K562 (cell line): ENCODE results near the gene PARP11. TPM values are rescaled to one million over a fixed set of nuclear protein-coding genes. Genes with fewer than 3 reads are reported as not detected.

Source experiments
- ATAC-seq: fragments of 200-7000 bp; cut with Tn5 transposase; 3 replicates; pipeline ENCODE4 v1.9.1; 2020; ENCODE audit warnings: moderate library complexity
- BruUV-seq: library from RNA; stranded (reverse); fragments of 400-500 nt; replicated peaks from 2 replicates; lab custom pipeline; 2021; lab: Mats Ljungman, UMichigan
- CTCF ChIA-PET: fragments of 300-600 bp; formaldehyde crosslinking; extraction: SDS; loops from one replicate; lab custom pipeline; 2021; ENCODE audit warnings: low intra/inter-chr PET ratio; lab: Yijun Ruan, JAX
- POLR2A ChIA-PET: fragments of 300-600, 350-650 bp; sonication (Branson Sonifier 250); formaldehyde crosslinking; extraction: SDS; loops from one replicate; lab custom pipeline; 2021; ENCODE audit warnings: antibody characterized with exemption, inconsistent platforms; lab: Yijun Ruan, JAX
- DNase-seq, 4 experiments: peaks; one replicate each; pipeline versions ENCODE4 v3.0.0 to v3.0.0-alpha.2; 2011 to 2018; ENCODE audit warnings: low spot score in 3 of 4, mixed read lengths in 3 of 4; ENCODE audit errors: extremely low read depth in 1 of 4
- FAIRE-seq: peaks from 2 replicates; lab custom pipeline; 2011; peaks lifted over from hg19 to GRCh38; lab: Jason Lieb, UNC
- H2AFZ ChIP-seq: 2 replicates; pipeline ENCODE4 v1.6.0; 2011; ENCODE audit warnings: low read depth, low read length, control low read depth, inconsistent platforms
- H3K27ac ChIP-seq: fragments of 200-600 bp; 3 replicates; pipeline ENCODE4 v1.8.0; 2011; ENCODE audit warnings: low read depth, mild to moderate bottlenecking, control low read depth, inconsistent platforms, low read length, moderate library complexity, mixed read lengths; ENCODE audit errors: extremely low read depth
- H3K27me3 ChIP-seq, 2 experiments: fragments of 300-600 bp in 1 of 2; 2 replicates in 1 of 2; 3 replicates in 1 of 2; pipeline versions ENCODE4 v1.6.0 to v1.8.0; 2011; ENCODE audit warnings: inconsistent platforms in 2 of 2, low read length in 2 of 2, mild to moderate bottlenecking in 1 of 2, mixed read lengths in 1 of 2, moderate library complexity in 1 of 2; ENCODE audit not compliant: control insufficient read depth in 2 of 2, insufficient read depth in 2 of 2
- H3K36me3 ChIP-seq: fragments of 300-600 bp; 3 replicates; pipeline ENCODE4 v1.8.0; 2011; ENCODE audit warnings: mild to moderate bottlenecking, low read length, inconsistent platforms; ENCODE audit not compliant: control insufficient read depth, insufficient read depth
- H3K4me1 ChIP-seq, 2 experiments: fragments of 200-600 bp in 1 of 2; replicated peaks in 1 of 2; 2 replicates in 1 of 2; 3 replicates in 1 of 2; pipeline versions ENCODE4 v1.5.1 to v1.8.0; 2011; ENCODE audit warnings: inconsistent platforms in 2 of 2, low read length in 2 of 2, mild to moderate bottlenecking in 1 of 2, mixed read lengths in 1 of 2, moderate library complexity in 1 of 2; ENCODE audit not compliant: control insufficient read depth in 2 of 2, insufficient read depth in 2 of 2
- H3K4me2 ChIP-seq: 2 replicates; pipeline ENCODE4 v1.6.1; 2011; ENCODE audit warnings: low read length, control low read depth, inconsistent platforms, mixed read lengths; ENCODE audit not compliant: insufficient read depth
- H3K4me3 ChIP-seq: fragments of 200-600 bp; sonication (generic), shearing (Covaris generic); 2 replicates; pipeline ENCODE4 v1.5.1; 2016; ENCODE audit warnings: control low read depth, inconsistent platforms
- H3K79me2 ChIP-seq: fragments of 200-600 bp; 3 replicates; pipeline ENCODE4 v1.8.0; 2011; ENCODE audit warnings: low read length, inconsistent platforms; ENCODE audit not compliant: control insufficient read depth, insufficient read depth
- H3K9ac ChIP-seq, 2 experiments: 2 replicates each; pipeline versions ENCODE4 v1.6.0 to v1.6.1; 2011; ENCODE audit warnings: low read depth in 2 of 2, low read length in 2 of 2, control low read depth in 1 of 2, inconsistent platforms in 1 of 2, mild to moderate bottlenecking in 1 of 2, mixed read lengths in 1 of 2; ENCODE audit not compliant: insufficient read depth in 1 of 2
- H3K9me1 ChIP-seq: one replicate; pipeline ENCODE4 v1.6.0; 2011; ENCODE audit warnings: inconsistent platforms, mild to moderate bottlenecking, low read length, moderate library complexity; ENCODE audit not compliant: control insufficient read depth, insufficient read depth
- H3K9me3 ChIP-seq: replicated peaks from 2 replicates; pipeline ENCODE4 v1.5.1; 2011; ENCODE audit warnings: low read depth, low read length, inconsistent platforms; ENCODE audit not compliant: control insufficient read depth, insufficient read depth
- H4K20me1 ChIP-seq: replicated peaks from 2 replicates; pipeline ENCODE4 v1.6.1; 2011; ENCODE audit warnings: low read length, inconsistent platforms, mixed read lengths; ENCODE audit not compliant: control insufficient read depth, insufficient read depth
- DLX4 ChIP-seq: fragments of 250-450 bp; sonication (Bioruptor Pico); IDR thresholded peaks from 2 replicates; pipeline ENCODE4 v1.6.1; 2021; ENCODE audit warnings: mild to moderate bottlenecking
- FOXM1 ChIP-seq, 2 experiments: fragments of 450-650 bp in 1 of 2; sonication (generic) in 1 of 2; formaldehyde crosslinking in 1 of 2; IDR thresholded peaks; 2 replicates each; pipeline versions ENCODE4 v1.6.1 to v1.9.0; 2017 to 2022; ENCODE audit warnings: low read depth in 2 of 2, mild to moderate bottlenecking in 2 of 2, missing genetic modification reagents in 1 of 2, moderate library complexity in 1 of 2
- GATAD2A ChIP-seq: fragments of 450-650 bp; IDR thresholded peaks from 2 replicates; pipeline ENCODE4 v1.6.1; 2017
- HMGN3 ChIP-seq: IDR thresholded peaks from 2 replicates; pipeline ENCODE4 v1.6.1; 2011; ENCODE audit warnings: borderline replicate concordance, low read depth, mild to moderate bottlenecking, mixed read lengths, low read length; ENCODE audit not compliant: insufficient read length; ENCODE audit errors: extremely low read depth
- KLF13 ChIP-seq: fragments of 450-650 bp; IDR thresholded peaks from 2 replicates; pipeline ENCODE4 v1.6.1; 2016; ENCODE audit warnings: missing genetic modification characterization, low read depth, mild to moderate bottlenecking, missing compliant biosample characterization, moderate library complexity, borderline replicate concordance
- NFE2L1 ChIP-seq: fragments of 450-650 bp; IDR thresholded peaks from 2 replicates; pipeline ENCODE4 v1.6.1; 2016; ENCODE audit warnings: missing genetic modification characterization, low read depth, mild to moderate bottlenecking, missing compliant biosample characterization, moderate library complexity, borderline replicate concordance
- NR2C2 ChIP-seq, 2 experiments: fragments of 200-800 bp in 1 of 2; sonication (Bioruptor generic) in 1 of 2; sonication (generic) in 1 of 2; formaldehyde crosslinking in 1 of 2; IDR thresholded peaks; 2 replicates each; pipeline versions ENCODE4 v1.6.1 to v1.8.0; 2016 to 2022; ENCODE audit warnings: mild to moderate bottlenecking in 1 of 2, missing compliant biosample characterization in 1 of 2, missing genetic modification characterization in 1 of 2, missing genetic modification reagents in 1 of 2
- SMAD3 ChIP-seq: fragments of 450-650 bp; formaldehyde crosslinking; conservative IDR thresholded peaks from 2 replicates; pipeline ENCODE4 v1.4.0; 2020; ENCODE audit warnings: mild to moderate bottlenecking
- THAP12 ChIP-seq: fragments of 250-450 bp; sonication (Bioruptor Pico); IDR thresholded peaks from 2 replicates; pipeline ENCODE4 v1.9.0; 2021; ENCODE audit warnings: mild to moderate bottlenecking, inconsistent platforms
- ZKSCAN3 ChIP-seq: fragments of 250-450 bp; sonication (Bioruptor Pico); IDR thresholded peaks from 2 replicates; pipeline ENCODE4 v1.4.0; 2020
- ZNF324 ChIP-seq: fragments of 250-450 bp; sonication (Bioruptor Pico); IDR thresholded peaks from 2 replicates; pipeline ENCODE4 v1.4.0; 2020; ENCODE audit warnings: mild to moderate bottlenecking
- ZSCAN32 ChIP-seq: fragments of 450-650 bp; formaldehyde crosslinking; IDR thresholded peaks from 2 replicates; pipeline ENCODE4 v1.4.0; 2020; ENCODE audit warnings: mild to moderate bottlenecking, moderate library complexity
- WGBS: fragments of 100-300 bp; shearing (Covaris generic); methylation state at CpG from one replicate; pipeline ENCODE4 v1.1.6; 2016; ENCODE audit warnings: low coverage, mixed read lengths; ENCODE audit not compliant: insufficient coverage; ENCODE audit errors: missing lambda C conversion rate; 5-methylcytosine and 5-hydroxymethylcytosine counted together
- in situ Hi-C: fragments of 300-500 bp; cut with MboI; formaldehyde crosslinking; loops from 4 replicates; pipeline ENCODE4 v1.15.0; 2018; ENCODE audit warnings: inconsistent platforms, mixed read lengths
- intact Hi-C: fragments of 100-400 bp; cut with micrococcal nuclease; formaldehyde crosslinking; loops from 2 replicates; pipeline ENCODE4 v1.14.2; 2022
- polyA plus RNA-seq, 8 experiments: library from polyadenylated mRNA; depleted of rRNA in 4 of 8; stranded (reverse) in 5 of 8; unstranded in 3 of 8; fragments of >200 nt; fragmentation: Nextera tagmentation in 2 of 8; fragmentation: Illumina TruSeq in 1 of 8; extraction: Ambion mirVana in 2 of 8; extraction: Trizol in 1 of 8; gene quantifications; 2 replicates each; pipeline versions ENCODE4 v1.2.1 to v1.2.3, GENCODE V29; 2011 to 2014; ENCODE audit warnings: inconsistent platforms in 1 of 8, missing spikeins in 1 of 8
- total RNA-seq, 7 experiments: library from RNA; depleted of rRNA in 6 of 7; stranded (reverse); fragments of >200 nt in 6 of 7; fragmentation: Illumina TruSeq in 2 of 7; extraction: Trizol in 2 of 7; gene quantifications; 2 replicates each; pipeline versions ENCODE4 v1.2.1 to v1.2.3, GENCODE V29; 2011 to 2021; ENCODE audit warnings: low replicate concordance in 1 of 7
- TF ChIP-seq, protein P1 (sequence below): fragments of 450-650 bp; IDR thresholded peaks from 2 replicates; pipeline ENCODE4 v1.6.1; 2018; ENCODE audit warnings: mild to moderate bottlenecking, low read depth; ENCODE audit not compliant: partially characterized antibody

The PARP11 gene
- total and polyA plus RNA-seq, 9 of the 15 experiments (the other 6 are each of a cell fraction or from before 2014, with no cell fraction given), result 0.40 to 2.5 (median 1.4) TPM

DNA sequence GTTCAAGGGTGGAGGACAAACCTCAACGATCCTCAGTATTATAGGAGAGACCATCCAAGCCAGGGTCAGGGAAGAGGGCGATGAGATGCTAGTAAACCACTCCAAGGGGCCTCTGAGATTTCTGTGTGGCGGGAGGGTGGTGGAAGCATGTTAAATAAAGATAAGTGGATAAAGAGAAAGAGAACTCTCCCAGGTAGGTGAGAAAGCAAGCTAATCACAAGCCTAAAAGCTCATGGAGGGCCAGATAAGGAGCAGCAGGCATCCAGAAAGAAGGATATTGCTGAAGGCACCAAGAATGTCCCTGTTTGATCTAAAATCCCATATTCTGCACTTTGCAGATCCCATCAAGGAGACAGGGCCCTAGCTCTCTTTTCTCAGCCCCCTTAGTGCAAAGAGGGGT is 48.3 kb upstream of the PARP11 start (continued):
- no peak for TF ChIP-seq NFE2L1
- TF ChIP-seq NR2C2 (CRISPR knock-in tag; IDR thresholded peaks at IDR 0.05), result no peak
- no peak for TF ChIP-seq NR2C2 (tag; IDR thresholded peaks at IDR 0.05)
- no peak for TF ChIP-seq ZKSCAN3

DNA sequence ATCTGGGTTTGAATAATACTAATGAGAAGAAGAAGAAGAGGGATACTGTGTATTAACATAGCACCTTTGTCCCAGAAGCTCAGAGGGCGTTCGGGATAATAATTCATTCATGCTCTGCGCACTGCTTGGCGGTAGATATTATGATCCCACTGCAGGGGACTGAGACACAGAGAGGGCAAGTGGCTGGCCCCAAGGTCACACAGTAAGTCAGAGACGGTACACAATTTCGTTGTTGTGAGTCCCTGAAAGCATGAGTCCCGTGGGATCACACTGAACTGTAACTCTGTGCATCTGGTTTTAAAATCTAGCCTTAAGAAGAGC is 47.9 kb upstream of the PARP11 start:
- Histone ChIP-seq H3K4me1 (no peaks in the 10 kb centered on the region), H3K4me2 (no peak overlapping the region), H2AFZ (no peak overlapping the region), H3K4me3 (no peak overlapping the region), H3K9ac (no peak overlapping the region), H3K9me1 (no peaks in the 10 kb centered on the region), H3K27me3 (peaks cover 0 to 11% of the 10 kb centered on the region in 2 experiments; a peak in 1 of 5 replicates), H4K20me1 (no peaks in the 10 kb centered on the region), H3K27ac (no peak overlapping the region), H3K79me2 (no peaks in the 10 kb centered on the region), H3K9me3 (no peaks in the 10 kb centered on the region), H3K36me3 (no peaks in the 10 kb centered on the region)
- no peak for DNase-seq
- ChIA-PET CTCF (no interaction called here), POLR2A (no interaction called here)
- BruUV-seq, result no TSS peak
- no peak for FAIRE-seq
- TF ChIP-seq SMAD3 (no peak), ZNF324 (CRISPR knock-in tag) (no peak), DLX4 (CRISPR knock-in tag) (no peak), FOXM1 (IDR thresholded peaks at IDR 0.05; ENCODE audit: low read depth) (no peak), FOXM1 (CRISPR knock-in tag; IDR thresholded peaks at IDR 0.05; ENCODE audit: low read depth) (no peak), GATAD2A (no peak), HMGN3 (no peak), THAP12 (CRISPR knock-in tag) (no peak), KLF13 (tag) (no peak), ZSCAN32 (no peak)
- TF ChIP-seq, protein P1, sequence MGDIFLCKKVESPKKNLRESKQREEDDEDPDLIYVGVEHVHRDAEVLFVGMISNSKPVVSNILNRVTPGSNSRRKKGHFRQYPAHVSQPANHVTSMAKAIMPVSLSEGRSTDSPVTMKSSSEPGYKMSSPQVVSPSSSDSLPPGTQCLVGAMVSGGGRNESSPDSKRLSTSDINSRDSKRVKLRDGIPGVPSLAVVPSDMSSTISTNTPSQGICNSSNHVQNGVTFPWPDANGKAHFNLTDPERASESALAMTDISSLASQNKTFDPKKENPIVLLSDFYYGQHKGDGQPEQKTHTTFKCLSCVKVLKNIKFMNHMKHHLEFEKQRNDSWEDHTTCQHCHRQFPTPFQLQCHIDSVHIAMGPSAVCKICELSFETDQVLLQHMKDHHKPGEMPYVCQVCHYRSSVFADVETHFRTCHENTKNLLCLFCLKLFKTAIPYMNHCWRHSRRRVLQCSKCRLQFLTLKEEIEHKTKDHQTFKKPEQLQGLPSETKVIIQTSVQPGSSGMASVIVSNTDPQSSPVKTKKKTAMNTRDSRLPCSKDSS, result no peak
- ATAC-seq, result no peak
- intact Hi-C loops (no loop called here), in situ Hi-C loops (no loop called here)
- WGBS, result 20% methylated on average over 5 of the region's 7 CpGs
